Thymus (tissue), 11 donors: ENCODE data around the gene PRKACA. TPM values are rescaled to one million over a fixed set of nuclear protein-coding genes. Genes with fewer than 3 reads are reported as not detected.
A peak's percentile ranks its signal among the peaks of the same experiment; 100 is the strongest.

ENCODE experiments used
- DNase-seq, 9 donors: peaks; one replicate each; pipeline ENCODE4 v3.0.0-alpha.2; 2013; ENCODE audit warnings: low spot score in 9 of 9, low read depth in 6 of 9, missing footprints in 1 of 9
- H3K27ac ChIP-seq, 2 donors: one replicate each; pipeline ENCODE4 v1.5.1; 2013; ENCODE audit warnings: control low read depth in 1 of 2, low read depth in 1 of 2, low read length in 1 of 2, mild to moderate bottlenecking in 1 of 2, moderate library complexity in 1 of 2
- H3K27me3 ChIP-seq, 2 donors: one replicate each; pipeline ENCODE4 v1.5.1; 2013; ENCODE audit warnings: low read length in 1 of 2; ENCODE audit not compliant: control insufficient read depth in 2 of 2, insufficient read depth in 1 of 2
- H3K36me3 ChIP-seq, 2 donors: one replicate each; pipeline ENCODE4 v1.5.1; 2013; ENCODE audit warnings: low read length in 1 of 2, mild to moderate bottlenecking in 1 of 2, moderate library complexity in 1 of 2; ENCODE audit not compliant: control insufficient read depth in 2 of 2, insufficient read depth in 2 of 2
- H3K4me1 ChIP-seq, 2 donors: one replicate each; pipeline ENCODE4 v1.5.1; 2013; ENCODE audit warnings: low read length in 2 of 2; ENCODE audit not compliant: control insufficient read depth in 2 of 2, insufficient read depth in 2 of 2
- H3K4me3 ChIP-seq, 2 donors: one replicate each; pipeline ENCODE4 v1.5.1; 2013; ENCODE audit warnings: low read length in 2 of 2, control low read depth in 1 of 2, mild to moderate bottlenecking in 1 of 2
- H3K9me3 ChIP-seq, 2 donors: one replicate each; pipeline ENCODE4 v1.5.1; 2013; ENCODE audit warnings: low read length in 1 of 2, mild to moderate bottlenecking in 1 of 2; ENCODE audit not compliant: control insufficient read depth in 2 of 2, insufficient read depth in 1 of 2
- WGBS: extraction: QIAGEN DNeasy Blood & Tissue Kit; methylation state at CpG from one replicate; pipeline ENCODE4 v1.1.7; 2013; 5-methylcytosine and 5-hydroxymethylcytosine counted together
- polyA plus RNA-seq: library from polyadenylated mRNA; stranded (reverse); fragments of 200-250 nt; gene quantifications from one replicate; pipeline ENCODE4 v1.2.3, GENCODE V29; 2013
- total RNA-seq: library from RNA; stranded (reverse); fragments of 120-200 nt; gene quantifications from one replicate; pipeline ENCODE4 v1.2.4, GENCODE V29; 2013
- donor health status: healthy.

PRKACA gene
- total and polyA plus RNA-seq, 2 donors: 10.2 to 36.8 TPM

GRCh38 chr19:14114854-14115253, 2.7 kb downstream of the PRKACA start:
- WGBS: 30% methylated on average over 9 of the region's 9 CpGs
- no peak for DNase-seq
- no peaks in the 10 kb centered on the region for H3K9me3 ChIP-seq

GRCh38 chr19:14114439-14114838, 3.1 kb downstream of the PRKACA start:
- Histone ChIP-seq H3K4me3 (no peak overlapping the region), H3K4me1 (peaks cover 11 to 63% of the 10 kb centered on the region in 2 donors), H3K36me3 (peaks cover 0 to 3% of the 10 kb centered on the region in 2 donors), H3K9me3 (no peaks in the 10 kb centered on the region), H3K27me3 (no peaks in the 10 kb centered on the region), H3K27ac (peak overlapping the region in 1 of 2 donors; percentile 9)
- DNase-seq: no peak
- 96% methylated on average over 7 of the region's 7 CpGs for WGBS

More at GRCh38 chr19:14114854-14115253, 2.7 kb downstream of the PRKACA start:
- Histone ChIP-seq H3K4me3 (no peak overlapping the region), H3K27ac (peak overlapping the region in 1 of 2 donors; percentile 9), H3K4me1 (peaks cover 11 to 63% of the 10 kb centered on the region in 2 donors), H3K27me3 (no peaks in the 10 kb centered on the region), H3K36me3 (peaks cover 0 to 3% of the 10 kb centered on the region in 2 donors)

- no peak for DNase-seq
- Histone ChIP-seq H3K4me1 (peaks cover 11 to 62% of the 10 kb centered on the region in 2 donors), H3K27me3 (no peaks in the 10 kb centered on the region), H3K4me3 (no peak overlapping the region), H3K27ac (no peak overlapping the region), H3K36me3 (peaks cover 0 to 3% of the 10 kb centered on the region in 2 donors), H3K9me3 (no peaks in the 10 kb centered on the region)
- WGBS: 97% methylated on average over 18 of the region's 18 CpGs
Measured at GRCh38 chr19:14113762-14114414, 3.7 kb downstream of the PRKACA start.

- Histone ChIP-seq H3K27ac (peak overlapping the region in 1 of 2 donors; percentile 66), H3K4me3 (no peak overlapping the region), H3K36me3 (peaks cover 0 to 3% of the 10 kb centered on the region in 2 donors), H3K27me3 (no peaks in the 10 kb centered on the region), H3K4me1 (peaks cover 11 to 54% of the 10 kb centered on the region in 2 donors), H3K9me3 (no peaks in the 10 kb centered on the region)
- no peak for DNase-seq
- 88% methylated on average over 12 of the region's 12 CpGs for WGBS
Measured at GRCh38 chr19:14112809-14113385, 4.7 kb downstream of the PRKACA start.

DNA sequence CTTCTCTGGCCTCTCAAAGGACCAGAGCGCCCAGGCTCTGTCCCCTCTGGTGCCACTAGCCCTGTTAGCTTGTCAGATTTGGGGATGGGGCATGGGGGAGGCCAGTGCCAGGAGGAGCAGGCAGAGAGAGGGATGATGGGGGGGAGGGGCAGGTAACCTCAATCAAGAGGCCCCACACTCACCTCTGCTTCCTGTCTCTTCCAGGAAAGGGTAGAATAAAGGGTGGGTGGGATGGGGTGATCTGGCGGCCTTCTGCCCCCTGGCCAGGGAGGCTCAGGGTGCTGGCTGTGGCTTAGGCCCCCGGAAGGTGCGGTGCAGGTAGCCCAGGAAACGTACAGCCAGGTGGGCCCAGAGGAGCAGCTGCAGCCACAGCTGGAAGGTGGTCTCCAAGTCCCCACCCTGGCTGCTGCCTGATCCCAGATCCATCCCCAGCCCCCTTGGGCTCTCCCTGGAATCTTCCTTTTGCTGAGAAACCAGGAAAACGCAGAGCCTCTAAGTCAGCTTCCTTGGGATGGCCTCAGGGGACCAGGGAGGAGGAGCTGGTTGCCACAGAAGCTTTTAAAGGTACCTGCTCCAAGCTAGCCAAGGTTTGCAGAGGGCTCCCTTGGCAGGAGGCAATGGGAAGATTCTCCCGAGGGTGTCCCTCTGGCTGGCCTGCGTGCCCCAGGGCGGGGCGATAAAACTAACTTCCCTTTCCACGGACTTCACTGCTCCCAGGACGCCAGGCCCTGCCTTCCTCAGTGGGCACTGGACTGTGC, 5.3 kb downstream of the PRKACA start:
- Histone ChIP-seq H3K27me3 (no peaks in the 10 kb centered on the region), H3K36me3 (peaks cover 0 to 3% of the 10 kb centered on the region in 2 donors), H3K27ac (no peak overlapping the region), H3K9me3 (no peaks in the 10 kb centered on the region), H3K4me3 (no peak overlapping the region), H3K4me1 (peaks cover 11 to 59% of the 10 kb centered on the region in 2 donors)
- 84% methylated on average over 12 of the region's 12 CpGs for whole genome bisulfite sequencing
- no peak for DNase-seq

DNA sequence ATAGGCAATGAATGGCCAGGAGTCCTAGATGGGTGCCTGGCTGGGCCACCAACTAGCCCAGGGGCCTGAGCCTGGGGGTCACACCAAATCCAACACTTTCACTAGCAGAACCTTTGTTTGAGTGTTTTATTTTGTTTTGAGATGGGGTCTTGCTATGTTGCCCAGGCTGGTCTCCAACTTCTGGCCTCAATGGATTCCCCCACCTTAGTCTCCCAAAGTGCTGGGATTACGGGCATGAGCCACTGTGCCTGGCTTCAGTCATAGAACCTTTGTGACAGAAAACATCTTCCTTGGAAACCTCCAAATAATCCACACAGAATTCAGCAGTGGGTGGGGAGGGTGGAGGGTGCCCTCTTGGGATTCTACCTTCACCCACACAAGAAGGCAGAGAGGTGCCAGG, 6.1 kb downstream of the PRKACA start:
- no peak for DNase-seq
- peaks cover 5 to 52% of the 10 kb centered on the region in 2 donors for H3K4me1 ChIP-seq
- H3K9me3 ChIP-seq: no peaks in the 10 kb centered on the region
- H3K36me3 ChIP-seq: peaks cover 4 to 5% of the 10 kb centered on the region in 2 donors
- WGBS: 98% methylated on average over 1 of the region's 1 CpG
- no peak overlapping the region for H3K4me3 ChIP-seq
- H3K27ac ChIP-seq: no peak overlapping the region
- H3K27me3 ChIP-seq: no peaks in the 10 kb centered on the region

DNA sequence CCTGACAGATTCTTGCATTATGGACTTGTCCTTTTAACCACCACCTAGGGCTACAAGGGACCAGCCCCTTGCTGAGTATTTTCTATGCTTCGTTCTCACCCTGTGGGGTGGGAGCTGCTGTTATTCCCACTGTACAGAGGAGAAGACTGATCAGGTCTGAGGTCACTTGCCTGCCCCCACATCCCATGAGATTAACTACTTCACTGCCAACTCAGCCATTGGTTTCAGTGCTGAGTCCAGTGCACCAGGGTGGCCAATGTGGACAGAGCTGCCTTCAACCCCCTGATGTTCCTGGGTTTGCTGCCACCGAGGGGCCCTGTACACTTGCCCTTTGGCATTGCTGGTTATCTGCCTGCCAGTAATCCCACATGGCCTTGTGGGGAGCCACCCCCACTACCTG, 6.9 kb downstream of the PRKACA start:
- no peak for DNase-seq
- Histone ChIP-seq H3K36me3 (peaks cover 7 to 13% of the 10 kb centered on the region in 2 donors), H3K4me1 (peaks cover 0 to 44% of the 10 kb centered on the region in 2 donors), H3K27ac (no peak overlapping the region), H3K9me3 (no peaks in the 10 kb centered on the region), H3K27me3 (no peaks in the 10 kb centered on the region), H3K4me3 (no peak overlapping the region)
- WGBS: 98% methylated on average over 2 of the region's 2 CpGs

DNA sequence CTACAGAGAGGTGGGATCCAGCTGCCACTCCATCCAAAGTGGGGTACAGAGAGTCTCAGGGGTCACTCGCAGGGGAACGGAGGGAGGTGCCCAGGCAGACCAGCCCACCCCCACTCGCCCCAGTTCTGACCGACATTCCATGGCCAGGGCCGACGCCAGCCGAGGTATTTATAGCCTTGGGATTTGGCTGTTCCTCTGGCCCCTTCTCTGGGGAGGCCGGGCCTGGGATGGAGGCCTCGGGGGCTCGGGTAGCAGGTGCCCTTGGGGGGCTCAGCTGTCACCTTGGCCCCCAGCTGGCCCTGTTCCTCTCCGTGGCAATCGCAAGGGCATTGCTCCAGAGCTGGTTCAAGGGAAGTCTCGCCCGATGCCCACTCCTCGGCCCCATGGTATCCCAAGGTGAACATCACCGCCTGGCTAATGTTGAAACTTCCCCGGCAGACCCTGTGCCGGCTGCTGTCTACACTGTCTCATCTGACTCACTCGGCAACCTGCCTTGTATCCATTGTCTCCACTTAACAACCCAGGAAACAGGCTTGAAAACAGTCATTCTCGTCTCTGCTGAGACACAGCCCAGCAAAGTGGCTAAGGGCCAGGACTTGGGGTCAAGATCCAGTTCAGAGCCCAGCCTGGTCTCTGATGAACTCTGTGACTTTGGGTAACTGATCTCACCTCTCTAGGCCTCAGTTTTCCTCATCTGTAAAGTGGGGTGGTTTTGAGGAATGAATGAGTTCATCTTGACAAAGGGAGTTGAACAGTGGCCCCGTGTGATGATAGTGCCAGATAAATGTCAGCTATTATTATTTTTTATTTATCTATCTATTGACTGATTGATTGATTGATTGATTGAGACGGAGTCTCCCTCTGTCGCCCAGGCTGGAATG, 9.7 kb downstream of the PRKACA start:
- no peak for DNase-seq
- Histone ChIP-seq H3K4me1 (peaks cover 0 to 22% of the 10 kb centered on the region in 2 donors), H3K36me3 (peaks cover 17 to 26% of the 10 kb centered on the region in 2 donors), H3K4me3 (no peak overlapping the region), H3K9me3 (peaks cover 0 to 4% of the 10 kb centered on the region in 2 donors), H3K27me3 (no peaks in the 10 kb centered on the region), H3K27ac (no peak overlapping the region)
- 93% methylated on average over 23 of the region's 23 CpGs for WGBS
